Thyroid gland (tissue), 4 donors: ENCODE results near the gene DMAC2L.

Source experiments
- POLR2A ChIP-seq, 2 donors: fragments of 450-650 bp; IDR thresholded peaks; one replicate each; pipeline ENCODE4 v1.6.1; 2017; ENCODE audit warnings: antibody characterized with exemption in 2 of 2, mild to moderate bottlenecking in 2 of 2, moderate library complexity in 1 of 2
- TF ChIP-seq, protein P1 (sequence below), 6 experiments: fragments of 200-600 bp in 3 of 6; fragments of 450-650 bp in 3 of 6; sonication (generic) in 3 of 6; IDR thresholded peaks; one replicate each; pipeline ENCODE4 v1.5.1; 2016 to 2019; ENCODE audit warnings: antibody characterized with exemption in 6 of 6, mild to moderate bottlenecking in 2 of 6, inconsistent platforms in 1 of 6, moderate library complexity in 1 of 6

DNA sequence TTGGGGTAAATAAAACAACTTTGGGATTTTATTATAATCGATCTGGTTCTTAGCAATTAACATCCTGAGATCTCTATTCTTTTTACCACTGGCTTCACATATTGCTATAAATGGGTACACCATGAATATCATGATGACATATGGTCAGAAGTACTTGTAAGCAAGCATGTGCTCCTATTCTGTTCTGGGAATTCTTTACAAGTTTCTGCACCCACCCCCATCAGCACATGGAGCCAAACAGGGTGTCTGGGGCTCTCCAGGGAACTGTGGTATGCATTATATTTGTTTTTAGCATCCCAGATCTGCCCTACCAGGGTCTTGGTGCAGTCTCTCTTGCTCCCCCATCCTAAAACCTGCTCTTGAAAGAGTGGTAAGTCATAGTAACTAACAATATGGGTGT is 31.3 kb downstream of the DMAC2L start:
- TF ChIP-seq, protein P1, sequence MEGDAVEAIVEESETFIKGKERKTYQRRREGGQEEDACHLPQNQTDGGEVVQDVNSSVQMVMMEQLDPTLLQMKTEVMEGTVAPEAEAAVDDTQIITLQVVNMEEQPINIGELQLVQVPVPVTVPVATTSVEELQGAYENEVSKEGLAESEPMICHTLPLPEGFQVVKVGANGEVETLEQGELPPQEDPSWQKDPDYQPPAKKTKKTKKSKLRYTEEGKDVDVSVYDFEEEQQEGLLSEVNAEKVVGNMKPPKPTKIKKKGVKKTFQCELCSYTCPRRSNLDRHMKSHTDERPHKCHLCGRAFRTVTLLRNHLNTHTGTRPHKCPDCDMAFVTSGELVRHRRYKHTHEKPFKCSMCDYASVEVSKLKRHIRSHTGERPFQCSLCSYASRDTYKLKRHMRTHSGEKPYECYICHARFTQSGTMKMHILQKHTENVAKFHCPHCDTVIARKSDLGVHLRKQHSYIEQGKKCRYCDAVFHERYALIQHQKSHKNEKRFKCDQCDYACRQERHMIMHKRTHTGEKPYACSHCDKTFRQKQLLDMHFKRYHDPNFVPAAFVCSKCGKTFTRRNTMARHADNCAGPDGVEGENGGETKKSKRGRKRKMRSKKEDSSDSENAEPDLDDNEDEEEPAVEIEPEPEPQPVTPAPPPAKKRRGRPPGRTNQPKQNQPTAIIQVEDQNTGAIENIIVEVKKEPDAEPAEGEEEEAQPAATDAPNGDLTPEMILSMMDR (IDR thresholded peaks at IDR 0.05): no peak
- no peak for TF ChIP-seq POLR2A (IDR thresholded peaks at IDR 0.05)
